Endodermal cell (in vitro differentiated cells): ENCODE data around the gene KIAA0232. TPM values are rescaled to one million over a fixed set of nuclear protein-coding genes. Genes with fewer than 3 reads are reported as not detected.

ENCODE experiments used
- DNase-seq: peaks from one replicate; pipeline ENCODE4 v3.0.0-alpha.2; 2017
- H3K27ac ChIP-seq: 2 replicates; pipeline ENCODE4 v1.5.1; 2013; ENCODE audit warnings: mild to moderate bottlenecking, low read depth, low read length, moderate library complexity
- H3K27me3 ChIP-seq: 2 replicates; pipeline ENCODE4 v1.6.1; 2013; ENCODE audit warnings: mild to moderate bottlenecking, low read length, moderate library complexity; ENCODE audit not compliant: insufficient read depth, control insufficient read depth, poor library complexity, severe bottlenecking
- H3K36me3 ChIP-seq: 2 replicates; pipeline ENCODE4 v1.7.0; 2013; ENCODE audit warnings: mild to moderate bottlenecking, low read length, moderate library complexity; ENCODE audit not compliant: control insufficient read depth, insufficient read depth
- H3K4me1 ChIP-seq: one replicate; pipeline ENCODE4 v1.7.0; 2013; ENCODE audit warnings: low read length; ENCODE audit not compliant: control insufficient read depth, insufficient read depth
- H3K4me3 ChIP-seq: 2 replicates; pipeline ENCODE4 v1.5.1; 2013; ENCODE audit warnings: mild to moderate bottlenecking, low read length, moderate library complexity
- H3K9ac ChIP-seq: 2 replicates; pipeline ENCODE4 v1.6.1; 2013; ENCODE audit warnings: mild to moderate bottlenecking, low read length, moderate library complexity; ENCODE audit not compliant: poor library complexity, severe bottlenecking; ENCODE audit errors: extremely low read depth
- H3K9me3 ChIP-seq: 2 replicates; pipeline ENCODE4 v1.6.1; 2013; ENCODE audit warnings: mild to moderate bottlenecking, low read length, moderate library complexity; ENCODE audit not compliant: control insufficient read depth
- H3K27ac Mint-ChIP-seq: 2 replicates; pipeline ENCODE4 v1.8.0; 2020; ENCODE audit warnings: mixed read lengths
- H3K27me3 Mint-ChIP-seq: 2 replicates; pipeline ENCODE4 v1.8.0; 2021; ENCODE audit warnings: mild to moderate bottlenecking, mixed read lengths; ENCODE audit not compliant: insufficient read depth
- H3K36me3 Mint-ChIP-seq: 2 replicates; pipeline ENCODE4 v1.8.0; 2020; ENCODE audit warnings: low read depth, mixed read lengths
- H3K4me1 Mint-ChIP-seq: 2 replicates; pipeline ENCODE4 v1.8.0; 2020; ENCODE audit warnings: mixed read lengths
- H3K4me3 Mint-ChIP-seq: 2 replicates; pipeline ENCODE4 v1.8.0; 2020; ENCODE audit warnings: mild to moderate bottlenecking, moderate library complexity, mixed read lengths
- H3K9me3 Mint-ChIP-seq: 2 replicates; pipeline ENCODE4 v1.8.0; 2020; ENCODE audit warnings: mild to moderate bottlenecking, mixed read lengths
- CTCF ChIP-seq: fragments of 200-600 bp; sonication (generic); conservative IDR thresholded peaks from 2 replicates; pipeline ENCODE4 v1.5.0; 2021; ENCODE audit warnings: antibody characterized with exemption, mild to moderate bottlenecking
- WGBS, 2 experiments: methylation state at CpG; one replicate each; pipeline versions ENCODE4 v1.1.5 to v1.1.7; 2013; ENCODE audit warnings: missing lambda C conversion rate in 2 of 2, mixed read lengths in 1 of 2; ENCODE audit not compliant: insufficient coverage in 1 of 2, insufficient read length in 1 of 2; 5-methylcytosine and 5-hydroxymethylcytosine counted together
- total RNA-seq, 2 donors: library from RNA; stranded (reverse); fragmentation: NEBNext Ultra II Directional in 1 of 2; extraction: Animal tissue kit (Norgen Biotek cat#: 25700) in 1 of 2; gene quantifications; 2 replicates in 1 of 2; 3 replicates in 1 of 2; pipeline ENCODE4 v1.2.1, GENCODE V29; 2021

Gene KIAA0232
- total RNA-seq, 2 donors from 2014 or later = 32.9 to 43.5 TPM

GRCh38 chr4:6878451-6879059 lies 96.0 kb downstream of the KIAA0232 start:
- H3K27ac Mint-ChIP-seq = no peak overlapping the region
- no peak overlapping the region for H3K4me3 ChIP-seq
- TF ChIP-seq CTCF = no peak
- H3K27me3 Mint-ChIP-seq = no peaks in the 10 kb centered on the region
- H3K36me3 ChIP-seq = peaks cover 84% of the 10 kb centered on the region
- H3K4me3 Mint-ChIP-seq = no peak overlapping the region
- peaks cover 85% of the 10 kb centered on the region for H3K36me3 Mint-ChIP-seq
- no peak overlapping the region for H3K9ac ChIP-seq
- H3K4me1 ChIP-seq = no peaks in the 10 kb centered on the region
- WGBS, 2 experiments = 76 to 78% methylated on average over 10 to 11 of the region's 11 CpGs
- no peak overlapping the region for H3K27ac ChIP-seq
- no peaks in the 10 kb centered on the region for H3K9me3 ChIP-seq
- no peaks in the 10 kb centered on the region for H3K4me1 Mint-ChIP-seq
- no peak for DNase-seq
- no peaks in the 10 kb centered on the region for H3K27me3 ChIP-seq
- H3K9me3 Mint-ChIP-seq = no peaks in the 10 kb centered on the region

- Histone ChIP-seq H3K9me3 (no peaks in the 10 kb centered on the region), H3K27me3 (no peaks in the 10 kb centered on the region), H3K36me3 (peaks cover 70% of the 10 kb centered on the region), H3K27ac (no peak overlapping the region), H3K9ac (no peak overlapping the region), H3K4me3 (no peak overlapping the region), H3K4me1 (no peaks in the 10 kb centered on the region)
- TF ChIP-seq CTCF = no peak
- Mint-ChIP-seq H3K4me1 (peaks cover 2% of the 10 kb centered on the region), H3K27ac (no peak overlapping the region), H3K36me3 (peaks cover 67% of the 10 kb centered on the region), H3K4me3 (no peak overlapping the region), H3K27me3 (no peaks in the 10 kb centered on the region), H3K9me3 (no peaks in the 10 kb centered on the region)
- DNase-seq = no peak
- WGBS, 2 experiments = 91 to 96% methylated on average over 6 to 7 of the region's 7 CpGs
These were observed 98.2 kb downstream of the KIAA0232 start for GRCh38 chr4:6880691-6881090.

- no peak overlapping the region for H3K9ac ChIP-seq
- 96 to 97% methylated on average over 10 to 16 of the region's 16 CpGs for WGBS, 2 experiments
- no peak overlapping the region for H3K4me3 ChIP-seq
- H3K4me3 Mint-ChIP-seq = no peak overlapping the region
- no peaks in the 10 kb centered on the region for H3K4me1 ChIP-seq
- H3K36me3 Mint-ChIP-seq = peaks cover 56% of the 10 kb centered on the region
- no peak for TF ChIP-seq CTCF
- no peaks in the 10 kb centered on the region for H3K9me3 Mint-ChIP-seq
- H3K27me3 Mint-ChIP-seq = no peaks in the 10 kb centered on the region
- no peak for DNase-seq
- no peak overlapping the region for H3K27ac ChIP-seq
- H3K36me3 ChIP-seq = peaks cover 58% of the 10 kb centered on the region
- no peaks in the 10 kb centered on the region for H3K27me3 ChIP-seq
- H3K9me3 ChIP-seq = no peaks in the 10 kb centered on the region
- H3K27ac Mint-ChIP-seq = no peak overlapping the region
- peaks cover 6% of the 10 kb centered on the region for H3K4me1 Mint-ChIP-seq
These were observed 99.4 kb downstream of the KIAA0232 start for GRCh38 chr4:6881908-6882307.
